NCI-H2227 (cell line): ENCODE results near the gene SLC25A46.
A peak's percentile ranks its signal among the peaks of the same experiment; 100 is the strongest.
"Not testable (repeated sequence)": the region's sequence is repeated elsewhere in the genome, so short reads cannot be mapped to it uniquely, and the experiment has no call there.

Experiments
- DNase-seq: peaks from one replicate; lab custom pipeline; 2025; ENCODE audit not compliant: unreplicated experiment; lab: John Stamatoyannopoulos, UW

SLC25A46 gene

GRCh38 chr5:110738812-110739651 is at the start of gene SLC25A46:
Gene SLC25A46 (plus strand): TSS chr5:110739007. CDS start chr5:110739120, 113 bp downstream.
- DNase-seq = peak; percentile 89

- DNase-seq = not testable (repeated sequence)
These were observed 48.2 kb upstream of the SLC25A46 start for GRCh38 chr5:110690587-110690986.

DNA sequence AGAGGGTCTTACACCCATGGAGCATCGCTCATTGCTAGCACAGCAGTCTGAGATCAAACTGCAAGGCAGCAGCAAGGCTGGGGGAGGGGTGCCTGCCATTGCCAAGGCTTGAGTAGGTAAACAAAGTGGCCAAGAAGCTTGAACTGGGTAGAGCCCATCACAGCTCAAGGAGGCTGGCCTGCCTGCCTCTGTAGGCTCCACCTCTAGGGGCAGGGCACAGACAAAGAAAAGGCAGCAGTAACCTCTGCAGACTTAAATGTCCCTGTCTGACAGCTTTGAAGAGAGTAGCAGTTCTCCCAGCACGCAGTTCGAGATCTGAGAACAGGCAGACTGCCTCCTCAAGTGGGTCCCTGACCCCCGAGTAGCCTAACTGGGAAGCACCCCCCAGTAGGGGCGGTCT is 46.1 kb upstream of the SLC25A46 start:
- DNase-seq = not testable (repeated sequence)

DNA sequence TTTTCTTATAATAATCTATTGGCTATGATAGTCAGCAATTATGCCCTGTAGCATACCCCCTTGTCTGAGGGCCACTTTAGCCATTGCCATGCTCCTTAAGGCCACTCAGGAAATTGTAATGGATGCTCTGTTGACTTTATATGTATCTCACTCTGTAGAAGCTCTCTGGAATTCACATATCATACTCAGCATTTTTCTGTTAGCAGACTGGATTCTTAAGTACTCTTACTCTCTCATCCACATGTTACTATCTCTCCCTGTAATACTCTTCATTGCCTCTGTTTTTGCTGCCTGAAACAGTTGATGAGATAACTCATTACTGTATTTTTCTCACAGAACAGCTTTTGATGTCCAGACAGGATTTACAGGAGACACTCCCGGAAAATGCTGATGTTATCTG is 36.5 kb upstream of the SLC25A46 start:
- no peak for DNase-seq

DNA sequence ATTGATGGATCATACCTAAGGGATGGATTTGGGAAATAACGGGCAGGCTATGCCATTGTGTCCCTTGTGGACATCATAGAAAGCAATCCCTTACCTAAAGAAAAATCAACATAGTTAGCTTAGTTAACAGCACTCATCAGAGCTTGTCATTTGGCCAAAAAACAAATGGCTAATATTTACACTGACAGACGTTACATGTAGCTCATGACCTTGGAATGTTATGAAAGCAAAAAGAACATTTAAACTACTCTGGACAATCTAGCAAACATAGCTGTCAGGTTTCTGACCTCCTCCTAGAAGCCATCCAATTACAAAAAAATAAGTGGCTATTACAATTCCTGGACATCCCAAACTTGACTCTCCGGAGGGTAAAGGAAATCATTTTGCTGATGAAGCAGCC is 36.1 kb upstream of the SLC25A46 start:
- no peak for DNase-seq

DNA sequence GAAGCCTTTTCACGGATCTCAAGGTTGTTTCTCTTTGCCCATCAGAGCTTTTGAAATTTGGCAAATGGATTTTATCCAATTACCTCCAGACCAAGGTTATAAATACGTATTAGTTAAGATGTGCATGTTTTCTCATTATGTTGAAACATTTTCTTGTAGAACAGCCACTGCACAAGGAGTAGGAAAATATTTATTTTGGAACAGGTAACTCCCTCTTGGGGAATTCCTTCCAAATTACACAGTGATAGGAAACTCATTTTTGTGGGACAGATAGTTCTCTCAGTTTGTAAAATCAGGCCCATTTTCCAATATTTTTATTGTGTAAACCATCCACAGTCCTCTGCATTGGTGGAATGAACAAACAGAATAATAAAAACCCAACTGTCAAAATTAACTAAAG is 35.3 kb upstream of the SLC25A46 start:
- no peak for DNase-seq

DNA sequence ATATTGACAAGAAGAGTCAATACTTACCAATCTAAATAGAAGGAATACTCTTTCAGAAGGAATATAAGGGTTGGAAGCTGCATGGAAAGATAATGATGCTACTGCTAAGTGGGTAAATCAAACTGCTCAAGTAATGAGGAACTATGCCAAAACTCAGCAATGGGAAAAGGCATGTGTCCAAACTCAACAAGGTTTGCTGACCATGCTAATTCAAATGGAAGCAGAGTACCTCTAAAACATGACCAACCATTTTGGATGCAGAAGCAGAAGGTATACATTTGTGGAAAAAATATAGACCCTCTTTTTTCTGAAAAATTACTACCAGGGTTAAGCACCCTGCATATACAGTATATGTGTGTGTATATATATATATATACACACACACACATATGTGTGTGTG is 33.5 kb upstream of the SLC25A46 start:
- DNase-seq = no peak

DNA sequence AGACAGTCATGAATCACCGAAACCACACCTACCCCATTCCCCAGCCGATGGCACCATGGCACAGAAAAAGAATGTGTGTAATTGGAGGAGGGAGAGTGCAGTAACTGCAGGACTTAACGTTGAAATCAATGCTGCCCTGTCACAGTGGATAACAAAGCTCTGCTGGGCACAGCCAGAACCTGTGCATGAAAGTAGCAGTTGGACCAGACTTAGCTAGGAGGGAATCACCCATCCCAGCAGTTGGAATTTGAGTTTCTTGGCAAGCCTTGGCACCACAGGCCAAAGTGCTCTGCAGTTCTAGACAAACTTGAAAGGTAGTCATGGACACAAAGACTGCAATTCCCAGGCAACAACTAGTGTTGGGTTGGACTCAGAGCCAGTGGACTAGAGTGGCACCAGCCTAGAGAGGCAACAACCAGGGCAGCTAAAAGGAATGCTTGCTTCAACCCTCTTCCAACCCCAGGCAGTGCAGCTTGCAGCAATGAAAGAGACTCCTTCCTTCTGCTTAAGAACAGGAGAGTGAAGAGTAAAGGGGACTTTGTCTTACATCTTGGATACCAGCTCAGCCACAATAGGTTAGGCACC is 31.5 kb upstream of the SLC25A46 start:
- no peak for DNase-seq

DNA sequence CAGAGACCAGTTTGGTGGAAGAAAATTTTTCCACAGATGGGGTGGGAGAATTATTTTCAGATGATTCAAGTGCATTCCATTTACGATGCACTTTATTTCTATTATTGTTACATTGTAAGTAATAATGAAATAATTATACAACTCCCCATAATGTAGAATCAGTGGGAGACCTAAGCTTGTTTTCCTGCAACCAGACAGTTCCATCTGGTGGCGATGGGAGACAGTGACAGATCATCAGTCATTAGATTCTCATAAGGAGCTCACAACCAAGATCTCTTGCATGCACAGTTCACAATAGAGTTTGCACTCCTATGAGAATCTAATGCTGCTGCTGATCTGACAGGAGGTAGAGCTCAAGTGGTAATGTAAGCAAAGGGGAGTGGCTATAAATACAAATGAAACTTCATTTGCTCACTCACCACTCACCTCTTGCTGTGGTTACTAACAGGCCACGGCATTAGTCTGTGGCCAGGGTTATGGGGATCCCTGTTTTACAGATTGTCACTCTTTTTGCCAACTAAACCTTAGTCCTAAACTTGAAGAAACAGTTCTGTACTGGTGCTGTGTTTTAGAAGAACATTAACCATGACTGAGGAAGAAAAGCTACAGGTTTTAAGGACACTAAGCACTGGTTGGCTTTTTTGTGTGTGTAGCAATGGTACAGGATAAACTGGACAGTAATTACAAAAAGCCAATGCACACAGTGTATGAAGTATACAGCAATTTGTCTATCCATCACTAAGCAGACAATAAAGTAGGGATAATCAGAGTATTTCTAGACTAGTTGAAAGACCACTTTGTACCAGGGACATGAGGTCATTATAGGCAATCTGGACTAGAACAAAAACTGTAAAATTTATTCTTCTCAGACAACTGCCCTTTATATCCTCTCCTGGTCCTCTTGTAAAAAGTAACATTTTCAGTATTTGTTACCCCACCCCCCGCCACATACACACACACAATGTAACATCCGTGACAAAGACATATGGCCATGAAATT is 22.3 kb upstream of the SLC25A46 start:
- DNase-seq = no peak

- no peak for DNase-seq
These were observed 20.5 kb upstream of the SLC25A46 start for GRCh38 chr5:110718311-110718710.

- peak; percentile 86 for DNase-seq
These were observed 12.4 kb upstream of the SLC25A46 start, which contains the start of gene TMEM232 for GRCh38 chr5:110726249-110727024. Gene TMEM232 (minus strand): TSS chr5:110726671. CDS start chr5:110667352, 59,319 bp downstream.

DNA sequence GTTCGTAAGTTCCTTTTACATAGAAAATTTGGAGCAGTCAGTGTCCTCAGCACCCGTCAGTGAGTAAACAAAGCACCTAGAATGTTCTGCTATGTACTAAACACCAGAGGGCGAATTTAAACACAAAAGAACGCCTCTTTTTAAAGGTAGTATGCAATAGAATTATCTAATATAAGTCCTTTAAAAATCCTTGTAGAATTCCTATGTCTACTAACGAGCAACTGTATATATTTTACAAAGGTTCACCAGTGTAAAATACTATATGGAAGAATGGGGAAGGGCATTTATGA is 11.8 kb upstream of the SLC25A46 start:
- DNase-seq = peak; percentile 23

- not testable (repeated sequence) for DNase-seq
These were observed 7.3 kb upstream of the SLC25A46 start for GRCh38 chr5:110731499-110731898.

- no peak for DNase-seq
These were observed 4.7 kb upstream of the SLC25A46 start for GRCh38 chr5:110734101-110734500.

DNA sequence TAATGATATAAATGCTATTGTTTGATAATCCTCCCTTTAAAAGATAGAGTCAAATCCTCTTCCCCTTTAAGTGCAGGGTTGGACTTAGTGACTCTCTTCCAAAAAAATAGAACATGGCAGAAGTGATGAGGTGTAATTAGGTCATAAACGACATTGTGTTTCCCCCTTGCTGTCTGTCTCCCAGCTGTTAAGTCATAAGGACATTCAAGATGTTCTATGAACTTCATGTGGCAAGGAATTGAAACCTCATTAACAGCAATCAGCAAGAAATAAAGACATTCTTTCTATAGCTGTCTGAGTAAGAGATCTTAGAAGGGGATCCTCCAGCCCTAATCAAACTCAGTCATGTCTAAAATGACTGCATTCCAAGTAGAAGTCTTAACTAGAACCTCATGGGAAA is 3.3 kb upstream of the SLC25A46 start:
- no peak for DNase-seq

DNA sequence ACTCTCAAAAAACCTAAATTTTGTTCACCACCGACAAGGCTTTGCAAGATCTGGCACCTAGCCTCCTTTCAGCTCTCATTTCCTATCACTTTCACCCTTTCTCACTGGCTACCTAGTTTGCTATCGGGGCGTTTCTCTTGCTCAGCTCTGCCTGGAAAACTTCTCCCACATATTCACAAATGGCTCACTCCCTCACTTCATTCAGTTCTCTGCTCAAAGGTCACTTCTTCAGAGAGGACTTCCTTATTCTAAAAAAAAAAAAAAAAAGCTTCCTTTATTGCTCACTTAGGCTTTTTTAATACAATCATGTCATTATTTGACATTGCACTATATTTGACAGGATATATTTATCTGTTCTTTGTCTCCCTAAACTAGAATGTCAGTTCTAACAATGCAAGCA is 2.1 kb upstream of the SLC25A46 start:
- no peak for DNase-seq

- peak; percentile 68 for DNase-seq
These were observed 350 bp upstream of the SLC25A46 start for GRCh38 chr5:110738503-110738811.

DNA sequence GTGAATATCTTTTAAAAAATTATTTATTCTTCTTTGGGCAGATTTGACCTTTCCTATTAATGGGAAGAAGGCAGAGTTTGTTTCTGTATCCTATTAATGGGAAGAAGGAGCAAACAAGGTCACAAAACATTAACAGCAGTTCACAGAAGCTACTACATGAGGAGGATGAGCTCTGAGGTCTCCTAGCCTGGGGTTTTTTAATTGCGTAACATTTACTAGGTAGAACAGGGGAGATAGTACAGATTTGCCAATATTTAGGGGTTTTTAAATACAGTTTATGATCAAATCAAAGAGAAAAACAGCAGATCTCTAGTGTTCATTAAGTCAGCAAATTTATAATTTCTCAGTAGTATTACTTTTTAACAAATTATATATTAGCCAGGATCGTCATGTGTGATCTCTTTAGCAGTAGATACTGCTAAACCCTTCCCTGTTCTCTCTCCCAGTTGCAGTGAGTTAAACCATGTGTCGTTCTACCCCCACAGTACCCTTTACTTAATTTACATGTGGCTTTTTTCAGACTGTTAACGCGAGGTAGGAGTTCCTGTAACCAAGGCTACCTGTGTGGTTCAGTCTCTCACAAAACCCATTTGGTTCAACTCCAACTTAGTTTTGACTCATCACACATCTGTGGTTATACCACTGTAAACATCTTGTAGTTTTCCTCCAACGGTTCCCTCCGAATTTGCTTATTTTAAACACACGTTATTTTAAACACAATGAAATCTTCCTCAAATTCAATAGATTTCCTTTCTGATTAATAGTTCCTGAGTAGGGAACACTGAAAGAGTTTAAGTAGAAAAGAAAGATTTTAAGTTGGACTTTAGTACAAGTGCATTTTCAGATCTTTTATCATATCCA is 13.3 kb downstream of the SLC25A46 start:
- DNase-seq = no peak

- DNase-seq = no peak
These were observed 14.1 kb downstream of the SLC25A46 start for GRCh38 chr5:110752953-110753352.

DNA sequence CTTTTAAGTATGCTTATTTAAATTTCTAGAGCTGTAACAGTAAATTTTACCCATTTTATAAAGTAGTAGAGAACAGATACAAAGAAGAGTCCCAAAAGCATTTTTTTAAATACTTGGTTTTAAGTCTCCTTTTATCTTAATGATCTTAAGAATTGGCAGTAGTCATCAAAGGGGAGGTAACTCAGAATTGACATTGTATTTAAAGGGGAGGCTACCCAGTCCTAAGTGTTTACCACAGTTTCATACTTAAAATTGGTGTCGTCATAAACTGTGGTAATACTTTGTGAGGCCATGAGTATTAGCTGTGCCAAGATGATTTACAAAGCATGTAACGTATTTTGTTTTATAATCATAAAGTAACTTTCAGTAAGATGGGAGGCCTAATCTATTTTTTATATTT is 14.8 kb downstream of the SLC25A46 start:
- DNase-seq = no peak
